ENCODE data around the gene KIF16B.
"Not testable (repeated sequence)": the region's sequence is repeated elsewhere in the genome, so short reads cannot be mapped to it uniquely, and the experiment has no call there.

The KIF16B gene

GRCh38 chr20:16590041-16590633, 16.9 kb upstream of the KIF16B start:
- DNase-seq: no peak

GRCh38 chr20:16589623-16590022, 16.4 kb upstream of the KIF16B start:
- DNase-seq: no peak

- DNase-seq: no peak
These were observed 15.0 kb upstream of the KIF16B start for GRCh38 chr20:16588241-16588640.

GRCh38 chr20:16587066-16587465, 13.8 kb upstream of the KIF16B start:
- DNase-seq: no peak

- no peak for DNase-seq
These were observed 10.2 kb upstream of the KIF16B start for GRCh38 chr20:16583474-16583873.

- DNase-seq: no peak
These were observed 8.0 kb upstream of the KIF16B start for GRCh38 chr20:16581241-16581640.

GRCh38 chr20:16580620-16581019, 7.4 kb upstream of the KIF16B start:
- no peak for DNase-seq

- DNase-seq: no peak
These were observed 6.9 kb upstream of the KIF16B start for GRCh38 chr20:16580147-16580546.

- DNase-seq: no peak
These were observed 3.0 kb upstream of the KIF16B start for GRCh38 chr20:16576219-16576618.

GRCh38 chr20:16575390-16576140, 2.3 kb upstream of the KIF16B start:
- no peak for DNase-seq

- peak; percentile 87 for DNase-seq
These were observed 1.6 kb upstream of the KIF16B start for GRCh38 chr20:16574656-16575355.

GRCh38 chr20:16571333-16571732, 1.9 kb downstream of the KIF16B start:
- no peak for DNase-seq

- no peak for DNase-seq
These were observed 3.7 kb downstream of the KIF16B start for GRCh38 chr20:16569246-16570153.

GRCh38 chr20:16566080-16566479, 7.2 kb downstream of the KIF16B start:
- no peak for DNase-seq

- not testable (repeated sequence) for DNase-seq
These were observed 9.2 kb downstream of the KIF16B start for GRCh38 chr20:16564079-16564478.

GRCh38 chr20:16563066-16563806, 10.0 kb downstream of the KIF16B start:
- DNase-seq: no peak

GRCh38 chr20:16562259-16562658, 11.0 kb downstream of the KIF16B start:
- no peak for DNase-seq

- no peak for DNase-seq
These were observed 12.6 kb downstream of the KIF16B start for GRCh38 chr20:16560661-16561060.

GRCh38 chr20:16560216-16560615, 13.0 kb downstream of the KIF16B start:
- DNase-seq: no peak

GRCh38 chr20:16556301-16556700, 16.9 kb downstream of the KIF16B start:
- DNase-seq: no peak

- DNase-seq: no peak
These were observed 17.5 kb downstream of the KIF16B start for GRCh38 chr20:16555754-16556153.
